ENCODE measurements around the gene ADARB2.

ADARB2 gene

DNA sequence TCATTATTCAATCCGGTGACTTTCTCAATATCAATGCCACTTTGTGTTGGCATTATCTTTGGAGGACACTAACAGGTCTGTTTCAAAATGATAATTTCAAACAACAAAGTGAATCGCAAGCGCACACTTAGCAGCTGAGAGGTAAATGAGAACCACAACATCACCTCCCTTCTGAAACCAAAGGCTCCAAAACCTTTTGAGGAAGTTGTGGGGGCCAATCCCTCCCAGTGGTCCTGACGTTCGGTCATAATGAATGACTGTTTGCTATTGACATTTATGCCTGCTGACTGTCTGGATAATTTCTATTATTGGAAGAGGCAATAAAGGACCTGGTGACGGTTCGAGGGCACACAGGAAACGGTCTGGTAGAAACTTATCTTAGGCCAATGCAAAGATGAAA lies 1.8 kb downstream of the ADARB2 start:
- no peak for DNase-seq

DNA sequence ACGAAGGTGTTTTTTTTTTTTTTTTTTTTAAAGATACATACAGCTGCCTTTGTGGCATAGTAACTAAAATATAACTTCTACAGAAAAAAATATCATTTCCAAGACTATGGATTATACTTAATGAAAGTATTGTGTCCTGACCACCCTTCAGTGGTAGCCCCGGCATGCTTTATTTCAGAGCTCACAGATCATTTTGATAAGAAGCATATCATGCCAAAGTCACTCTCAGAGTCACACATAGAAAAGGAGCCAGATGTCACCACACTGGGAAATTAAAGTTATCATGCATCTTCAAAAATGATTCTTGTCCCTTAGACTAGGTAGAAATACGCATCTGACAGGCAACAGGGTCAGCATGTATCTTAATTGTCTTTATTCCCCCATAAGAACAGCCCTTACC lies 3.0 kb downstream of the ADARB2 start:
- no peak for DNase-seq

DNA sequence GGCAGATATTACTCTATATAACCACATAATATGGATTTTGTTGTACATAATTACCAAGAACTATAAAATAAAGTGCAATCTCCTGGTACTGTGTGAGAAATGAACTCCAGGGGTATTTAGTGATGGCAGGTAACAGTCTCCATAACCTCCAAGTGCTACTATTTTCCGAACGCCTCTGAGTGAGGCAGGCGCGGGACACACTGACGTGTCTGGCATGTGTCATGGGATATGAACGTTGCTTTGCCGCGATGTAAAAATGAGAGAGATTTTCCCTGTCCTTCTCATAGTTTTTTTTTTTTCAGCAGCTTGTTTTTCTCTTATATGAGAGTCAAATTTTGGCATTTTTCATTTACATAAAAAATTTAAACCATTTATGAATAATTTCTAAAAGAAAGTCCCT lies 3.6 kb downstream of the ADARB2 start:
- DNase-seq = no peak

DNA sequence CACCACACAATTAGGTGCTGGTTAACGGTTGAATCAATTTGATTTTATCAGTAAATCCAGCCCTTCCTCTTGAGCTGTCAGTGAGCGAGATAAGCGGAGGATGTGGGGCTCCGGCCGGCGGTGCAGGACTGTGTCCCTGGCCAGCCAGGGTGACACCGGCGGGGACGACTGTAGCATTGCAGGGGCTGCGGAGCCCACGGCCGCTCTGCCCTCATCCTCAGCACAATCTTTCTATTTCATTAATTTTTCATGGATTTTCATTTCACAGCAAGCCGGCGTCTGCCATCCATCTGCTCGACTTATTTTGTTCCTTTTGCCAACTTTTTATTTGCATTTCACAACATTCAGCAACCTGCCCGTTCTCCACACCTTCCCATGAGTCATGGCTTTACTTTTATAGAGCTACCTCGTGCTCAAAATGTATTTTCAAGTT lies 4.7 kb downstream of the ADARB2 start:
- DNase-seq = no peak

DNA sequence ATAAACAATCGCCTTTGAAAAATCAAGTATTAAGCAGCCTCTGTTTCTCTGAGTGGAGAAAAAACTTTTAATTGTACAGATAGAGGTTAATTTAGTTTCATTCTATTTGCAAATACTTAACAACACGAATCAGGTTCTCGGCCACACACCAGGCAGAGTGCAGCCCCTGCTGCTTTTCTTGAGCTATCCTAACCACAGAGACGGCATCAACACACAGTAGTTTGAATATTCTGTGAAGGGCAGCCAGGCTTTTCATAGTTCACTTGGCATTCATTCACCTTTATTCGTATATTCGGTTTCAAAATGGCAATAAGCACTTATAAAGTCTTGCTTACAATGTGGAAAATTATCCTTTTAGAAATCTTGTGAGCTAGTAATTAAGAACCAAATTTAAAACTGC lies 5.7 kb downstream of the ADARB2 start:
- no peak for DNase-seq

DNA sequence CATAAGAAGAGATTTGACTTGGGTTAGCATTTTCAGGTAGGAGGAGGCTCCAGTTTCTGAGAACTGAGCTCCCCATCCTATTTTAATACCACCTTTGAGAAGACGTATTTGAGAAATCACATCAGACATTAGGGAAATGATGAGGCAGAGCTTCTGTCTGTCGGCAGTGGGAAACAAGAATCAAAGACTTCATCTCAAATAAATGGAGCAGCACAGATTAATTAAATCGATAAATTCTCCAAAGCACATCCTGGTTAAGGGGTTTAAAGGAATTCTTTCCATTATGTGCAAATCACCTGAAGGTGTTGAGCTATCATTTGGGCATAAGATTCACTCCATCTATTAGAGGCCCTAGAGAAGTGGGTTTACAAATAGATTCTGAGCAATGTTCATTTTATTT lies 7.6 kb downstream of the ADARB2 start:
- DNase-seq = no peak

DNA sequence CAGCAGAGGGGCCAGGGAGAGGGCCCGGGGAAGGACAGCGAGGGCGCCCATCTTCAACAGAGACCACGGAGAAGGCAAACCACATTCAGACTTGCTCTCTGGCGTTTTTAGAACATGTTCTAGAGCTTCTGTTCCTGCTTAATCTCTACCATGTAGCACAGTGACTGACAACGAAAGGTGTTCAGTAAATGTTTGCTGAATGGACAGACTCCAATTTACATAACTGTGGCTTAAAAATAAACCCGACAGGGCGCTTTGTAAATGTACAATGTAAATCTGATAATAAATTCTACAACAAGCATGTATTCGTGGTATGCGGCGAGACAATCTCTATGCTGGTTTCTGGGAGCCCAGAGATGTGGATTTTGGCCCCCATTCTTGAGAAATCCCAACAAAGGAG lies 10.5 kb downstream of the ADARB2 start:
- no peak for DNase-seq

DNA sequence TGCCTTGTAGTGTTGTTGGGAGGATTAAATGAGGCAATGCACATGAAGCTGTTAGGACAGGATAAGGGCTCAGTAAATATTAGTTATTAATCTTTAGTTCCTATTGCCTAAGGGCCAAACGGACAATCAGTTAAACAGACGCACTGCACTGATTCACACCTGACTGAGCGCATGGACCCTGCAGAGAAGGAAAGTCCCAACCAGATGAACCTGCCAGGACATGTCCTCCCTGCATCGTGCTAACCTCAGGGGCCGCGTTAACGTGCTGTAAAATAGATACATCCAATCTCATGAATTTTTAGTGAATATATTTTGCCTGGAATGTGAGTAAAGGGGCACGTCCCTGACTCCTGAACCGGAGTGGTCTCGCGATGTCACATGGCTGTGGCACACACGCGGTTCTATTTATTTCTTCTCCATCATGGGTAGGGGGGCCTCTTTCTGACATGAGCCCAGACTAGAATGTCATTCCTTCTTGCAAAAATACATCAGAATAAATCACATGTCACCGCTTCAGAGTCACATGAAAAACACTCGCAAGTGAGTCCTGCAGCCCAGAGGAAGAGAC lies 12.3 kb downstream of the ADARB2 start:
- DNase-seq = no peak

DNA sequence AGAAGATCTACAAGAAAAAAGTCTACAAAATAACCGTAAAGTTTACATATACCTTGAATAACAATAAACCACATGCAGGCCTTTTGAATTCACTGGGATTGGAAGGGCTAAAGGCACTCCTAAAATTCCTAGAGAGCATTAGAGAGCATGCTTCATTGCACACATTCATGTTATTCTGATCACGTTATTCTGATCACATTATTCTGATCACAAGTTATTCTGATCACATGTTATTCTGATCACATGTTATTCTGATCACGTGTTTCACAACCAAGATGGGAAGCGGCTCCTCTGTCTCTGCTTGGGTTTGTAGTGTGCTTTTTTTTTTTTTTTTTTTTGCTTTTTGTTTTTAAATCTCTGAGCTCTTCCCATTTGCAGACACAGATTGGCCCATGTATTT lies 20.5 kb downstream of the ADARB2 start:
- DNase-seq = no peak

DNA sequence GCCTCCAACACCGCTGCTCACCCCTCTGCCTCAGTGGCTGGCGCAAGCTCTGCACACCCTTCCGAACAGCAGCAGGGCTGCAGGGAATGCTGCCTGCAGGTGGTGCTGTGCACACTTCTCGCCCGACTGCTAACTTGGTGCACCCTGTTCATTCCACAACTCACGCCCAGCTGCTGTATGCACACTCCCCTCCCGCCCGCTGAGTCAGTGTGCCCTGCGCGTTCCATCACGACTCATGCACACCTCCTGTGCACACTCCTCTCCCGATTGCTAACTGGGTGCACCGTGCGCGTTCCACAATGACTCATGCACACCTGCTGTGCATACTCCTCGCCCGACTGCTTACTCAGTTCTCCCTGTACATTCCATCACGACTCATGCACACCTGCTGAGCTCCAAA lies 21.5 kb downstream of the ADARB2 start:
- DNase-seq = no peak

DNA sequence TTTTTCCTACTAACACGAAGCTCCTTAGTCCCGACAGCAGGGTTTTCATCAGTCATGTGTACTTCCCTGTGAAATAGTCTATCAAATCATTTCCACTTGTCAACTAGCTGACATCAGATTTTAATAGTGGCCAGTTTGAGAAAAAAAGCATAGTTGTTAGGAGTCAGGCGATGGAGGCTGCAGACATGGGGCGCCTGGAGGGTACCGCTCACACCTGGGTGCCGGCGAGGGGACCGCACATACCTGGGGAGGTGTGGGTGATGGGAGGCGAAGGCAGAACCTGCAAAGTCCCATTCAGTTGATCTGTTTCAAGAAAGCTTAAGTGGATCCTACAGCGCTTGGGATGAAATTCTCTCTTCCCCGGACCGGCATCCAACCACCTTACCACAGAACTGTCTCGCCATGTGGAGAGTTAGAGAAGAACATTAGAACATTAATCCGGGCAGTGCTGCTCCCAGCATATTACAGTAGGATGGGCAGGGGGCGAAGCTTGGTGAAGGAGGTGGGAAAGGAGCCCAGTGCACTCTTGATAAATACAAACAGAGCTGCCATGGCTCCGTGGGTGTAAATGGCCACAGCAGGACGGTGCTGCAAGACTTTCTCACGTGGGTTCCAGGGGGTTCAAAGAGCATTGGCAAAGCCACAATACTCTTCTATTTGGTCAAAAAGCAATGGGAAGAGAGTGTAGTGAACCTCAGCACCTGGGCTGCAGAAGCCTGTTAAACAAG lies 24.2 kb downstream of the ADARB2 start:
- no peak for DNase-seq

DNA sequence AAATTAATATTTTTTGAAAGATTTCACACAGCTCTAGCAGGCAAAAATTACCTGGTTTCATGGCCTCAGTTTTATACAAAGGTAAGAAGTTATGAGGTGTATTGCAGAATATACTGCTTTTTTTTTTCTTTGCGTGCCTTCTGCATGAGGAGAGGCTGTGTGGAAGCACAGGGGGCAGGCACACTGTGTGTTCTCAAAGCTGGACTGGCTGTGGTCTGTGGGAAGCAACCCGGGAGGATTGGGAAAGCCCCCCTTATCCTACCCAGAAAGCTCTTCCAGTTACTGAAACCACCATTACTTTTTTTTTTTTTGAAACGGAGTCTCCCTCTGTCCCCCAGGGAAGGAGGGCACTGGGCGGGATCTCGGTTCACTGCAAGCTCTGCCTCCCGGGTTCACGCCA lies 25.0 kb downstream of the ADARB2 start:
- no peak for DNase-seq

DNA sequence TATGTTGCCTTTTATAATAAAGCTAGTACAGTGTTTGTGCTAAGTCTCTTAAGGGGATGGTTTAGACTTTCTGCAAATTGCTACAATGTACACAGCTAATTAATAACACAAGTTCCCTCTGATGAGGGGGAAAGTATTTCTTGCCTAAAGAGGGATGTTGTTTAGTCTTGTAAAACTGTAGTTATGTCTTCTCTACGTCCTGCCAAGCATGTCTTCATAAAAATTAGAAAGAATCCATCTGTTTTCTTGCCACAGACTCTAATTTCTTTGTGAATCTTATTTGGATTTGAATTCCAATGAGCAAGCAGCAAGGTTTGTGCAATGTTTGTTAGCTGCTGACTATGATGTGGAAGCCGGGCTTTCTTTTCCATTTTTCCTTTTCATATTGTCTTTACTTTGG lies 28.2 kb downstream of the ADARB2 start:
- no peak for DNase-seq

DNA sequence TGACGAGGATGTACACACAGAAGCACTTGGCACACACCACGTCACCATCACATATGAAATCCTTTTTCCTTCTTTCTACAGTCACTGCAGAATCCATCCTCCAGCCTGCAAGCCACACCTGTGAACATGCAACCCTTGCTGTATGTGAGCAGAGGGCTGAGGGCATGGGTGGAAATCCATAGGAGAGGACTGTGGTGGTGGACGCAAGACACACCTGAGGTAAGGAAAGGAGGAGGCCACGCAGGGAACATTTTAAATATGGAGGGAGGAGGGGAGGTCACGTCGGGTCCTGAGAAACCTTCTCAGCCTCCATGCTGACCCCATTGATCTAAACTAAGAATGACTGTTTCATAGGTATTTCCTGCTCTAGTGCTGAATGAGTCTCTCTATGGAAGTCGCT lies 28.6 kb downstream of the ADARB2 start:
- DNase-seq = no peak

DNA sequence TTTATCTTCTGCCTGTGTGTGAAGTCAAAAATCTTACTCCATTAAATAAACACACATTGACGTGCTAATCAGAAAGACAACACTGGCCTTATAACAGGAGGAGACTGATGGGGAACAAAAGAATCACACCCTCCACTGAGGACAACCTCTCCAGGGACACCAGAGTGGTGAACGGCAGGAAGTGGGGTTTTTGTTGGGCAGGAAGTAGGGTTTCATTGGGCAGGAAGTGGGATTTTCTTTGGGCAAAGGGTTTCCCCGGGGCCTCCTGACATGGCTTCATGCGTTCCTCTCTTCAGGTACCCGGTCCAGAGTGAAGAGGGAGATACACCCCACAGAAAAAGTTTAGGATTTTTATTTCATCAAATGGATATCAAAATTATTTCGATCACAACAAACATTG lies 30.6 kb downstream of the ADARB2 start:
- no peak for DNase-seq

DNA sequence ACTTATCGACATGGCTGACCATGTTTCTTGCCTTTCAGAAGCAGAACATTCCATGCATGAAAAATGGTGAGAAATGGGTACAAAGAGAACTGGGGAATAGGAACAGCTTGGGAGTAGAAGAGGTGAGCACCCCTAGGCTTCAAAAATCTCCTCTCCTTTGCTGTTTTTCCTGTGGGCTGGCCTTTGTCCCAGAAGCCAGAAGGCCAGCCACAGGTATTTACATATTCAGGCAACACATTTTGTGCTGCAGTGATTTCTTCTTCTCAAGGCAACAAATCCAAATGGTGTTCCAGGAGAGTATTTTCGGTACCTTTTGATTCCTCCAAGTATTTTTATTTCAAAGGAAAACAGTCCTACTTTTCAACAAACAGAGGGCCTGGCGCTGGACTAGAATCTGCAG lies 31.1 kb downstream of the ADARB2 start:
- DNase-seq = no peak

DNA sequence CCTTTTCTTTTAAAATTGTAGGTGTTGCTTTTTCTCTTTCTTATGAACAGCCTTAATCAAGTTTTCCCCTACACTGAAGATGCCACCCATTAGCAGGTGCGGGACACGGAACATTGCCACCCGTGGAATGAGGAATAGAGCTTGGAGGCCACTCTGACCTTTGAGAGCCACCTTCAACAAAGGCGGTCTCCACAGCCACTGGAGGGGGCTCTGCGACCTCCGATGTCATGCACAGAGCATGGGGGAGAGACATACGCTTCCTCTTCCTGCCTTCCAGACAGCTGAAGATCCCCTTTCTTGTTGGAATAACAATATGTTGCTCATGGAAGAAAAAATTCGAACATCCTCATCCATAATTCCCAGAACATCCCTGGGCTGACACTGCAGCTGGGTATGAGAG lies 39.1 kb downstream of the ADARB2 start:
- no peak for DNase-seq

DNA sequence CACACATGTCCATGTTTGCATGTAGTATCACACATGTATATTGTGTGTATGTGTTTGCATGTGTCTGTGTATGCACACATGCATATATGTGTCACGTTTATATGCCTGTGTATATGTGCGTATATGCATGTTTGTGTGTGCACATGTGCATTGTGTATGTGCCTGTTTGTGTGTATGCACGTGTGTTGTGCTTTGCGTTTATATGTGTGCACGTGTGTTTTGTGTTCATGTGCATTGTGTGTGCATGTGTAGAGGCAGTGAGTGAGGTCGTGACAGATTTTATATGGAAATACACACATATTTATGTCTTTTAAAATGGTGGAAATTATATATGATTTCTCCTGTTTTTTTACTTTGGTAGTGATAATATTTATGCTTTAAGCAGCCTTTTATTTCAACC lies 41.2 kb downstream of the ADARB2 start:
- DNase-seq = no peak

DNA sequence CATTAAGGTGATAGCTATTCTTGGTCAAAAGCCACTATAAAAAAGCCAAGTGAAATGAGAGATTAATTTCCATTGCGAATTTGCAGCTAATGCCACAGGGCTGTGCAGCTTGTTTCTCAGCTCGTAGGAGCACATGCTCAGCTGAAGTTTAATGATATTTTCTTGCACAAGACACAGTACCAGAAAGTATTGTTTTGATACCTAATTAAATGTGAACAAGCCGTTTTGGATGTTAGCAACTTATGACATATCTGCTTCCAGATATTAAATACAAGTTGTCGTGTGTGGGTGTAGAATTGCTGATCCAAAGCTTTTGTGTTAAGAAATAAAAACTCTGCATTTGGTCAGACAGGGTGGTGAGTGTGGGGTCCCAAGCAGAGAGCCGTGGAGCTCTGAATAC lies 47.2 kb downstream of the ADARB2 start:
- DNase-seq = no peak

DNA sequence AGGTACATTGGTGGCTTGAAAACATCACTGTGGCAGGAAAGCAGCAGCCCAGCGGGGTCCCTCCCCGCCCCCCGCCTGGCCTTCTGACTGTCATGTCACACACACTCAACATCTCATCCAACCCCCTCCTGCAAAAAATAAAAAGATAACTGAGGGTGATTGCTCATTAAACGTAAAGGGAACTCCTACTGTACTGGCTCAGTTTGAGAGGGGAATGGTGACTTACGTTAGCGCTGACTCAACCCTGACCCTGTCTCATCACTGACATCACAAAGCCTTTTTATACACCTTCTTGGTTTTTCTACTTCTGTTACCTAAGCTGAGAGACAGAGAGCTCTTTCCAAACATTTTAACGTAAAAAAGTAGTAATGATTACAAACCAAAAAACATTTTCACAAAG lies 48.8 kb downstream of the ADARB2 start:
- no peak for DNase-seq

DNA sequence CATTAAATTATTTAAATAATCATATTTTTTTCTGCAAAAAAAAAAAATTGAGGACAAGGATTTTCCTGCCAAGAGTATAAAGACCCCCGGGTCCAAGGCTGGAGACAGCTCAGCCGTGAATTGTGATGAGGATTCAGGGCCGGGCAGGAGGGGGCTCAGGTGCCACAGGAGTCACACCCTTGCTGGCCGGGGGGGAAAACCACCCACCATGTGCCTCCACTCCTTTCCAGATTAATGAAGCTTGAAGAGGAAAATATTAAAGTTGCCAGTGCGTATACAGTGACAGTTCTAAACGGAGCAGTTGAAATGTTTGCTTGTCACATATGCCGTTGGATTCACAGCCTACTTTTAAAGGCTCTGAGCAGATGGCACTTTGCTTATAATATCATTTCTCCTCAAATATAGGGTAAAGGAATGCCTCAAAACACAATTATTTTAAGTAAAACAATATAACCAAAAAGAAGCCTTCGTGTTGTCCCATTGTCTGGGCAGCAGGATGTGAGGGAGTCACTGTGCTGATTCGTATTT lies 49.6 kb downstream of the ADARB2 start:
- DNase-seq = no peak

DNA sequence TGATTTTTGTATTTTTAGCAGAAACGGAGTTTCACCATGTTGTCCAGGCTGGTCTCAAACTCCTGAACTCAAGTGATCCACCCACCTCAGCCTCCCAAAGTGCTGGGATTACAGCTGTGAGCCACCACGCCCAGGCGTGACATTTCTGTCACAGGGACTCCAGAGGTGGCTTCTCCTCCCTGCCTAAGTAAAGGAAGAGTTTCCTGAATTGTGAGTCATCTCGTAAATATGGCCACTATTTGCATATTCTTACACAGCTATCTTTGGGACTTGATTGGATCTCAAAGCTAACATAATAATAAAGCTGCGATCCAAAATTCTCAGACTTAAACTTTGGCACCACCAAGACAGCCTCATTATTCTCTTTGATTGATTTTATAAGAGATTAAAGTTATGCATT lies 50.1 kb downstream of the ADARB2 start:
- DNase-seq = no peak

DNA sequence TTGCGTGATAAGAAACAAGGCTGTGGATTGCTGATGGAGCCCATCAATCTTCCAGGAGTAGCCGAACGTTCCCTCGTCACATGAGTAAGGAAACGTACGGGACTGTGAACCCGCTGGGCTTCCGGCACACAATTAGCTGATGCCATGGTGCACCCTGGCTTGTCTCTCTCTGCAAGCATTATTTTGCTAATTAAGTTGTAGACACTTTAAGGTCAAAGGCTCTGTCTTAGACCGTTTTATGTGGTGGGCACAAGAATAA lies 50.9 kb downstream of the ADARB2 start:
- DNase-seq = no peak

DNA sequence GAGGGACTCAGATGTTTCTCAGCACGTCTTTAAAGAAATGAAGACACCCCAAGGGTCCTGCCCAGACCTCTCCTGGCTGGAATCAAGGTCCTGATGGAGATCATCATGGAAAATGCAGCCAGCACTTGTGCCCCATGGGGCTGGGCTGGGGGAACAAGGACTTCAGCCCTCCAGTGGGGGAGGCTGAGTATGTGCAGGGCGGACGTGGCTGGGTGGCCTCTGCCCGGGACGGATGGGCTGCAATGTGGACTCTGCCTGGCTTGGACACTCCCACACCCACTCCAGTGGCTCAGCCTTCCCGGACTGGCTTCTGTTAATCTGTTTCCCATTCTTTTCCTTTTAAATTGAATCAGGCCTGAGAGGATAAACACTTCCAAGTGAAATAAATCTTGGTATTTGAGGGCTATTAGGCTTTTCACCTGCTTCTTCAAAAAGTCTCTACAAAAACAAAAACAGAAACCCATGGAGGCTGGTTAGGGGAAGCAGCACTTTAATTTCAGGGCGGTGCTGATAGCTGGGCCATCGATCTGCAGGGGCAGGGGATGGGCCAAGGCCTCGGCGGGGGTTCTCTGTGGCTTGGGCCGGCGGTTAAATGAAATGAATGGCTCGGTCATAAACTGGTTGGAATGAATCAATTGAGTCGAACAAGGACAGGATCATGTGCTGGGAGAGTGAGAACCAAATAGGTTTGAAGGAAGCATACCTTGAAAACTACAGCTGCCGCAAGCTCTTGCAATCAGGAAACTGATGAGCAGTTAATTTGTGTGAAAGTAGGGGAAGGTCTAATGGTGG lies 51.4 kb downstream of the ADARB2 start:
- DNase-seq = no peak

DNA sequence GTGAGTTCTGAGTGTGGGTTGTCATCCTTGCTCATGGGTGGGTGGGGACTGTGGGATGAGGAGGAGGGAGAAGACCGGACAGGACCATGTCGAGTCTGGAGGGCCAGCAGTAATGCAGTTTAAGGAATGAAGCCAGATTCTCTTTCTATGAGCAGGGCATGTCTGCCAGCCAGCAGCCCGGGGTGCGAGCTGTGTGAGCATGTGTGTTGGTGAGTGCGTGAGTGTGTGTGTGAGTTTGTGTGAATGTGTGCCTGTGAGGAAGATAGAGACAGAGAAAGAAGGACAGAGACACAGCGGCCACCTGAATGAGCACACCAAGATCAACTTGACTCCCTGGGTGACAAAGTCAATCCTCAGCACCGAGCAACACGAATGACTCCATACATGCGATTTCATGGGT lies 52.3 kb downstream of the ADARB2 start:
- DNase-seq = no peak

Measured in NCI-H69 (cell line).